ENCODE measurements around the gene KIR2DL1.
"Not testable (repeated sequence)": the region's sequence is repeated elsewhere in the genome, so short reads cannot be mapped to it uniquely, and the experiment has no call there.

KIR2DL1 gene

GRCh38 chr19:54832496-54832895 is 62.9 kb downstream of the KIR2DL1 start, which contains the start of gene KIR2DS4:
TSS of gene KIR2DS4 (plus strand) at chr19:54832676.
- DNase-seq: not testable (repeated sequence)

All from amniotic stem cell (primary cell).